SK-N-SH (cell line): ENCODE results near the gene PDHX.

Source experiments
- CTCF ChIP-seq: fragments of 200-600 bp; sonication (generic); IDR thresholded peaks from 2 replicates; pipeline ENCODE4 v1.6.1; 2017; ENCODE audit warnings: antibody characterized with exemption, mild to moderate bottlenecking, moderate library complexity
- POLR2AphosphoS5 ChIP-seq: IDR thresholded peaks from 2 replicates; pipeline ENCODE4 v1.6.1; 2012; ENCODE audit warnings: low read depth, low read length
- RFX5 ChIP-seq: IDR thresholded peaks from 2 replicates; pipeline ENCODE4 v1.6.1; 2012; ENCODE audit warnings: mild to moderate bottlenecking, improper control_type of control experiment, low read length
- SIN3A ChIP-seq: IDR thresholded peaks from 2 replicates; pipeline ENCODE4 v1.6.1; 2012; ENCODE audit warnings: low read depth, mild to moderate bottlenecking, low read length, moderate library complexity, borderline replicate concordance
- SMC3 ChIP-seq: IDR thresholded peaks from 2 replicates; pipeline ENCODE4 v1.6.1; 2012; ENCODE audit warnings: low read depth, low read length, improper control_type of control experiment
- TAF1 ChIP-seq: IDR thresholded peaks from 2 replicates; pipeline ENCODE4 v1.6.1; 2012; ENCODE audit warnings: low read depth, mild to moderate bottlenecking, low read length, moderate library complexity, borderline replicate concordance
- TF ChIP-seq, protein P1 (sequence below): fragments of 150-350 bp; IDR thresholded peaks from 2 replicates; pipeline ENCODE4 v1.6.1; 2017; ENCODE audit warnings: antibody characterized with exemption, low read length, low read depth, borderline replicate concordance

DNA sequence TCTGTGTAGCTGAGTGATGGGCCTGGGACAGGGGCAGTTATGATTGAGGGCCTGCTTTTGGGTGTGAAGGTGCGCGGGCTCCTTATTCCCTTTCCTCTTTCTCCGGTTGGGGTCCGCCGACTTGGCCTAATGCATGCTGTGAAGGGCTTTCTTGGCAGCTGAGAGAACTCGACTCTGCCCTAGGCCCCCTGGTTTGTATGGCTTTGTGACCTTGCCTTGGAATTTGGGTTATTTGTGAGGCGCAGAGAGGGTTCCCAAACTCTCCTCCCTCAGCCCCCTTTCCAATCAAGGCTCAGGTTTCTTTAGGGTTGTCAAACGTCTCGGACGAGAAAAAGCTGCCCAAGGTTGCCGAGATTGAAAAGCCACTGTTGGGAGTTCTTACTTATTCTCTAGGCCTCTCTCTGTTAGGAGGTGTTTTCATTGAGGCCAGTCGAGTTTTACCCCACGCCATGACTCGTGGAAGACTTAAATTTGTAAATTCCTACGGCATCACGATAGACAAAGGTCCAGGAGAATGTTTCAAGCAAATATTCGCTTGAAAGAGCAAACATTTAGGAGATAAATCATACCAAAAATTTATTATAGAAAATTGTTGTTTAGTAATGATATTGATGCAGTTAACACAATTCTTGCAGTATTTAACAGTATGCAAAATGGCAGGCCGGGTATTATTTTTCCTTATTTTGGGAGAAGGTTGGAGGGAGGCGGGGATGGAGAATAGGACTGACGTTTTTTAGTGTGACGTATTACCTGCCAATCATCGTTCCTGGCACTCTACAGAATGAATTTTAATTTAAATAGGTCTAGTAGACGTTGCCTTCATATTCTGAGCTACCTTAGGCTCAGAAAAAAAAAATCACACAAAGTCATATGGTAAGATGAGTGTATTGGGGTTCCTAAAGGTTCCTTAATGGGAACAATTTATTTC, 689 bp downstream of the PDHX start:
- TF ChIP-seq TAF1: no peak
- TF ChIP-seq SIN3A: no peak
- no peak for TF ChIP-seq RFX5
- TF ChIP-seq CTCF: no peak
- TF ChIP-seq SMC3: no peak
- TF ChIP-seq POLR2AphosphoS5: no peak
- TF ChIP-seq, protein P1, sequence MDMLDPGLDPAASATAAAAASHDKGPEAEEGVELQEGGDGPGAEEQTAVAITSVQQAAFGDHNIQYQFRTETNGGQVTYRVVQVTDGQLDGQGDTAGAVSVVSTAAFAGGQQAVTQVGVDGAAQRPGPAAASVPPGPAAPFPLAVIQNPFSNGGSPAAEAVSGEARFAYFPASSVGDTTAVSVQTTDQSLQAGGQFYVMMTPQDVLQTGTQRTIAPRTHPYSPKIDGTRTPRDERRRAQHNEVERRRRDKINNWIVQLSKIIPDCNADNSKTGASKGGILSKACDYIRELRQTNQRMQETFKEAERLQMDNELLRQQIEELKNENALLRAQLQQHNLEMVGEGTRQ: no peak
